ENCODE results near the gene MYCN. TPM values are rescaled to one million over a fixed set of nuclear protein-coding genes. Genes with fewer than 3 reads are reported as not detected.
A peak's percentile ranks its signal among the peaks of the same experiment; 100 is the strongest.

The MYCN gene
- total and polyA plus RNA-seq, 2 of the 8 experiments (the other 6 are each of a cell fraction or from before 2014, with no cell fraction given), result 87.8 to 137 TPM

- Histone ChIP-seq H3K4me1 (replicated peaks in 1 of 4; ENCODE audit: control insufficient read depth in 3 of 4, insufficient read depth in 4 of 4, low read length in 3 of 4) (peaks cover 1 to 16% (median 6%) of the 10 kb centered on the region in 4 experiments; a peak in 5 of 7 replicates), H3K14ac (ENCODE audit: insufficient read length) (no peak overlapping the region), H3K4me2 (ENCODE audit: insufficient read depth in 1 of 2, low read depth in 2 of 2, low read length in 2 of 2) (no peak overlapping the region), H3K79me1 (ENCODE audit: low read depth, low read length) (no peaks in the 10 kb centered on the region), H3K79me2 (ENCODE audit: control insufficient read depth in 1 of 2, insufficient read depth in 2 of 2, low read length in 2 of 2) (no peaks in the 10 kb centered on the region), H3K9ac (replicated peaks in 1 of 4; ENCODE audit: extremely low read depth in 1 of 4, low read depth in 3 of 4, low read length in 3 of 4) (no peak overlapping the region), H4K8ac (ENCODE audit: extremely low read depth, insufficient read depth, low read length) (no peak overlapping the region), H3K4ac (replicated peaks; ENCODE audit: insufficient read length, low read depth, low read length) (no peak overlapping the region), H3K18ac (ENCODE audit: extremely low read depth, low read length) (peak overlapping the region; percentile 20; the same call in 1 of the 2 replicates), H2BK15ac (ENCODE audit: low read length) (no peak overlapping the region), H4K20me1 (replicated peaks in 1 of 2; ENCODE audit: control insufficient read depth in 1 of 2, insufficient read depth in 2 of 2, low read length in 2 of 2) (no peaks in the 10 kb centered on the region), H3K27me3 (replicated peaks in 1 of 4; ENCODE audit: control insufficient read depth in 3 of 4, extremely low read depth in 1 of 4, insufficient read depth in 3 of 4, low read length in 3 of 4) (no peaks in the 10 kb centered on the region; a peak in 1 of 7 replicates), H4K91ac (replicated peaks; ENCODE audit: insufficient read length, low read length) (peak overlapping the region; percentile 1), H3K9me3 (ENCODE audit: insufficient read depth in 2 of 2, low read depth in 1 of 2, low read length in 1 of 2) (no peaks in the 10 kb centered on the region), H3K23ac (ENCODE audit: insufficient read length) (no peak overlapping the region), H2AFZ (ENCODE audit: low read length) (no peak overlapping the region), H3K23me2 (ENCODE audit: low read depth, low read length) (no peaks in the 10 kb centered on the region), H2BK20ac (ENCODE audit: low read length) (peak overlapping the region; percentile 100), H2BK5ac (ENCODE audit: low read depth, low read length) (peak overlapping the region; percentile 14; the same call in 1 of the 2 replicates), H3K56ac (replicated peaks; ENCODE audit: insufficient read length, low read depth, low read length) (no peak overlapping the region), H3K4me3 (ENCODE audit: extremely low read depth in 1 of 4, insufficient read depth in 2 of 4, low read depth in 3 of 4, low read length in 4 of 4) (no peak overlapping the region), H2AK5ac (ENCODE audit: low read depth, low read length) (no peak overlapping the region), H3K36me3 (ENCODE audit: control insufficient read depth in 2 of 4, insufficient read depth in 4 of 4, low read length in 3 of 4) (no peaks in the 10 kb centered on the region), H3K27ac (ENCODE audit: low read depth, low read length) (no peak overlapping the region), H4K5ac (ENCODE audit: insufficient read length, low read depth, low read length) (no peak overlapping the region), H2BK120ac (replicated peaks; ENCODE audit: low read depth, low read length) (peak overlapping the region; percentile 59), H2BK12ac (ENCODE audit: low read depth, low read length) (peak overlapping the region; percentile 42; the same call in 1 of the 2 replicates)
- CTCF ChIA-PET (ENCODE audit: partially characterized antibody), result interaction anchor here (0.9 to 1.8 kb wide), 3 partner anchors 39 to 303 kb away, joined by 3 to 6 read pairs (median 4); partner anchors contain the start of gene MYCN
- FAIRE-seq (no peak), DNase-seq (ENCODE audit: low read depth in 1 of 2, low spot score in 2 of 2) (no peak)
- 84% methylated on average over 9 of the region's 9 CpGs; no CpG with 5 or more reads in 1 of the 2 experiments for WGBS, 2 experiments (ENCODE audit: extremely low coverage in 1 of 2, insufficient coverage in 1 of 2, insufficient read length in 1 of 2, insufficient replicate concordance in 2 of 2, low coverage in 1 of 2, low lambda C conversion rate in 2 of 2, missing lambda C conversion rate in 1 of 2)
- POLR2A ChIA-PET (ENCODE audit: partially characterized antibody), result interaction anchor here (2.1 kb wide), 1 partner anchor 21 kb away, joined by 8 read pairs; no protein-coding TSS in a partner anchor
- TF ChIP-seq CREB1 (IDR thresholded peaks at IDR 0.05) (no peak), TCF12 (IDR thresholded peaks at IDR 0.05; ENCODE audit: low read depth, low read length) (no peak), FOSL1 (IDR thresholded peaks at IDR 0.05; ENCODE audit: insufficient read depth, low read depth, low read length) (no peak), SIX5 (IDR thresholded peaks at IDR 0.05; ENCODE audit: low read depth, low read length) (no peak), POLR2AphosphoS5 (IDR thresholded peaks at IDR 0.05; ENCODE audit: low read depth, low read length) (no peak), NRF1 (IDR thresholded peaks at IDR 0.05; ENCODE audit: low read depth, low read length) (no peak), HDAC2 (IDR thresholded peaks at IDR 0.05; ENCODE audit: borderline replicate concordance in 1 of 2, low read depth in 2 of 2, low read length in 2 of 2) (no peak), BRCA1 (IDR thresholded peaks at IDR 0.05; ENCODE audit: low read depth, low read length) (no peak), E2F6 (IDR thresholded peaks at IDR 0.05) (no peak), SP2 (IDR thresholded peaks at IDR 0.05; ENCODE audit: low read length) (no peak), HDAC6 (IDR thresholded peaks at IDR 0.05; ENCODE audit: low read depth, low read length) (no peak)
Measured at GRCh38 chr2:15979051-15979758, 38.9 kb downstream of the MYCN start.
